Measurements from ENCODE around the gene BLOC1S1.

Gene BLOC1S1

DNA sequence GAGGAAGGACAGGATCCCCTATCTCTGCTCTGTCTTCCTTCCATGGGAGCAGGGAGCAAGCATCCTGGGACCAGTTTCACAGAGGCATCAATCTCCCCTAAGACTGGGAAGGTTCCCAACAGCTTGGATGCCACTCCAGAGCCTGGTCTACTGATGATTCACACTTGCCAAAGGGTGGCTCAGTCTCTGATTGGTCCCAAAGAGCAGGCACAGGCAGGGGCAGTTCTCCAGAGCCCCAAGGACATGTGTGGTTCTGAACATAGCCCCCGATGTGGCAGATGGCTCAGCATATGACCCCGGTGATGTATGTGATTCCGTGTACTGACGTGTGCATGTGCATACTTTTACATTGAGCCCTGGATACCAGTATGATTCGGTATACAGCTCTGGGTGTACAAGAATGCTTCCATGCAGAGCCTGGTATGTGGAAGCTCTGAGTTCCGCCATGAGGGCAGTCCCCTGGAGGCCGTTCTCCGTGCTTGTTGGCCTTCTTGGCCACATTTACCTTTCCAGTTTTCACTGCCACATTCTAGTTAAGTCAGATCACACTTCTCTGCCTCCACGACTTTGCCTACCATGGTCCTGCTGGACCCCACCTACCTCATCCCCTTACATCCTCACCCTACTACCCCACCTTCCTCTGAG is 29.4 kb upstream of the BLOC1S1 start:
- no peak overlapping the region for H3K4me2 ChIP-seq (ENCODE audit: low read length)
- peaks cover 5% of the 10 kb centered on the region for H3K4me1 ChIP-seq
- no peaks in the 10 kb centered on the region for H3K27me3 ChIP-seq (ENCODE audit: control insufficient read depth, insufficient read depth, low read length)
- H3K36me3 ChIP-seq (ENCODE audit: control insufficient read depth, insufficient read depth, low read length), result no peaks in the 10 kb centered on the region
- H3K4me3 ChIP-seq (ENCODE audit: low read depth, low read length), result no peak overlapping the region
- H3K27ac ChIP-seq, result no peak overlapping the region
- H3K79me2 ChIP-seq, result no peaks in the 10 kb centered on the region
- H3K9ac ChIP-seq, result no peak overlapping the region
- TF ChIP-seq, protein P1, sequence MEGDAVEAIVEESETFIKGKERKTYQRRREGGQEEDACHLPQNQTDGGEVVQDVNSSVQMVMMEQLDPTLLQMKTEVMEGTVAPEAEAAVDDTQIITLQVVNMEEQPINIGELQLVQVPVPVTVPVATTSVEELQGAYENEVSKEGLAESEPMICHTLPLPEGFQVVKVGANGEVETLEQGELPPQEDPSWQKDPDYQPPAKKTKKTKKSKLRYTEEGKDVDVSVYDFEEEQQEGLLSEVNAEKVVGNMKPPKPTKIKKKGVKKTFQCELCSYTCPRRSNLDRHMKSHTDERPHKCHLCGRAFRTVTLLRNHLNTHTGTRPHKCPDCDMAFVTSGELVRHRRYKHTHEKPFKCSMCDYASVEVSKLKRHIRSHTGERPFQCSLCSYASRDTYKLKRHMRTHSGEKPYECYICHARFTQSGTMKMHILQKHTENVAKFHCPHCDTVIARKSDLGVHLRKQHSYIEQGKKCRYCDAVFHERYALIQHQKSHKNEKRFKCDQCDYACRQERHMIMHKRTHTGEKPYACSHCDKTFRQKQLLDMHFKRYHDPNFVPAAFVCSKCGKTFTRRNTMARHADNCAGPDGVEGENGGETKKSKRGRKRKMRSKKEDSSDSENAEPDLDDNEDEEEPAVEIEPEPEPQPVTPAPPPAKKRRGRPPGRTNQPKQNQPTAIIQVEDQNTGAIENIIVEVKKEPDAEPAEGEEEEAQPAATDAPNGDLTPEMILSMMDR (IDR thresholded peaks at IDR 0.05), result no peak
- H3K9me3 ChIP-seq (ENCODE audit: control insufficient read depth, low read length), result no peaks in the 10 kb centered on the region
- no peak overlapping the region for H2AFZ ChIP-seq

GRCh38 chr12:55687746-55688145 is 28.1 kb upstream of the BLOC1S1 start:
- no peak overlapping the region for H3K4me2 ChIP-seq (ENCODE audit: low read length)
- TF ChIP-seq, protein P1 (IDR thresholded peaks at IDR 0.05), result no peak
- H3K79me2 ChIP-seq, result no peaks in the 10 kb centered on the region
- no peaks in the 10 kb centered on the region for H3K27me3 ChIP-seq (ENCODE audit: control insufficient read depth, insufficient read depth, low read length)
- H3K27ac ChIP-seq, result no peak overlapping the region
- H3K36me3 ChIP-seq (ENCODE audit: control insufficient read depth, insufficient read depth, low read length), result no peaks in the 10 kb centered on the region
- no peaks in the 10 kb centered on the region for H3K4me1 ChIP-seq
- H3K9ac ChIP-seq, result no peak overlapping the region
- no peaks in the 10 kb centered on the region for H3K9me3 ChIP-seq (ENCODE audit: control insufficient read depth, low read length)
- no peak overlapping the region for H3K4me3 ChIP-seq (ENCODE audit: low read depth, low read length)
- no peak overlapping the region for H2AFZ ChIP-seq

DNA sequence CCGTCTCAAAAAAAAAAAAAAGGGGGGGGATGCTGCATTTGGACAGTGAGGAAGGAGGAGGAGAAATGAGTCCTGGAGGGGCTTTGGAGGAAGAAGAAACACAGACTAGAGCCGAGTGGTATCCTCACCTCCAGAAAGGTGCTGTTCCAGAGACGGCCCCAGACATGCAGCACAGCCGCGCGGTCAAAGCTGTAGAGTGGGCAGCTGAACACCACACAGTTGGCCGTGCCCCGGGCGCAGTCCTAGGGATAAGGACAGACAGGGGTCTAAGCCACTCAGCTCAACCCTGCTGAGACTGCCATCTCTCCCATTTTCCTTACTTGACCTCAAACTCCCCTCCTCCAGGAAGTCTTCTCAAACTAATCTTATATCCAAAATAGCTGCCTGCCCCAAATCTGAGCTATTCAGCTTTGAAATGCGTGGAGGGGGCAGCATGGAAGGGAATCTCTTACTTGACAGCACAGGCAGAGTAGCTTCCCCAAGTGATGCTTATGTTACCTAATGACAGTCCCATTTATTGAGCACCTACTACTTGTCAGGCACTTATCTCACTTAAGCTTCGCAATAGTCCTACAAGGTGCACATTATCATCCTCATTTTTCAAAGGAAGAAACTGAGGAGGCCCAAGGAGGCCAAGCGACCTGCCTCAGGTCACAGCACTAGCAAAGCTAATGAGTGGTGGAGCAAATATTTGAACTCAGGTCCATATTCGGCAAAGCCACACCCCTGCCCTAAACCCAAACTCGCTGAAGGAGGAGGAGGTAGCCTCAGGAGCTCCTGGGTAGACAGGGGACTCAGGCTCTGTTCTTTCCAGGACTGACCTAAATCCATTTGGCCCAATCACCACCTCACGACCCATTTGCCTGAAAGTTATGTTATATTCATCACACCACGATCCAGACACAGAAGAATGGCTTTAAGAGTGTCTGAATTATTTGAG is 26.9 kb upstream of the BLOC1S1 start:
- no peaks in the 10 kb centered on the region for H3K27me3 ChIP-seq (ENCODE audit: control insufficient read depth, insufficient read depth, low read length)
- TF ChIP-seq, protein P1 (IDR thresholded peaks at IDR 0.05), result no peak
- no peaks in the 10 kb centered on the region for H3K4me1 ChIP-seq
- H3K4me2 ChIP-seq (ENCODE audit: low read length), result no peak overlapping the region
- H3K36me3 ChIP-seq (ENCODE audit: control insufficient read depth, insufficient read depth, low read length), result no peaks in the 10 kb centered on the region
- no peaks in the 10 kb centered on the region for H3K79me2 ChIP-seq
- no peak overlapping the region for H3K4me3 ChIP-seq (ENCODE audit: low read depth, low read length)
- no peak overlapping the region for H3K27ac ChIP-seq
- no peaks in the 10 kb centered on the region for H3K9me3 ChIP-seq (ENCODE audit: control insufficient read depth, low read length)
- peak overlapping the region; percentile 17 for H2AFZ ChIP-seq
- H3K9ac ChIP-seq, result no peak overlapping the region

GRCh38 chr12:55692631-55693322 is 23.1 kb upstream of the BLOC1S1 start:
- Histone ChIP-seq H3K36me3 (ENCODE audit: control insufficient read depth, insufficient read depth, low read length) (no peaks in the 10 kb centered on the region), H3K9ac (no peak overlapping the region), H3K79me2 (no peaks in the 10 kb centered on the region), H3K4me3 (ENCODE audit: low read depth, low read length) (no peak overlapping the region), H3K4me2 (ENCODE audit: low read length) (no peak overlapping the region), H2AFZ (no peak overlapping the region), H3K9me3 (ENCODE audit: control insufficient read depth, low read length) (no peaks in the 10 kb centered on the region), H3K27ac (no peak overlapping the region), H3K4me1 (no peaks in the 10 kb centered on the region), H3K27me3 (ENCODE audit: control insufficient read depth, insufficient read depth, low read length) (no peaks in the 10 kb centered on the region)
- TF ChIP-seq, protein P1 (IDR thresholded peaks at IDR 0.05), result no peak
